ENCODE results near the gene TBX15. TPM values are rescaled to one million over a fixed set of nuclear protein-coding genes. Genes with fewer than 3 reads are reported as not detected.

TBX15 gene
- total and polyA plus RNA-seq, 9 of the 15 experiments (the other 6 are each of a cell fraction or from before 2014, with no cell fraction given) = 0.03 to 3.4 (median 2.3) TPM

DNA sequence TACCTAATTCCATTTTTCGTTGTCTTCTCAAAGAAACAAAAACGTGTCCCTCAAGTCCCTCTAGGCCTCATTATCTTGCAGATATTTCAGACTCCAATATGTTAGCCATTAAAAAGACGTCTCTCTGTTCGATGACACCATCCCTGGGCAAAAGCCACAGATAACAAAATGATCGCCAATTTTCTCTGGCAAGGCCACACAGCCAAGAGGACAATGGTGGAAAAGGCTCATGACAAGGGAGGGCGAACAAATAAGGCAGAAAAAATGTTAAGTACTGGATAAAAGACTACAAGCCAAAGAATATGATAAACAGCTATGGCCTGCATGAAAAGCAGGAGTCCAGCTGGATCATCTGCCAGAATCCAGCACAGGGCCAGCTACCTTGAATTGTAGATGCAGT lies 82.9 kb downstream of the TBX15 start:
- H3K9me1 ChIP-seq (ENCODE audit: control insufficient read depth, insufficient read depth, low read length) = no peaks in the 10 kb centered on the region
- H3K36me3 ChIP-seq (ENCODE audit: control insufficient read depth, insufficient read depth, low read length) = no peaks in the 10 kb centered on the region
- no peaks in the 10 kb centered on the region for H3K27me3 ChIP-seq (ENCODE audit: control insufficient read depth in 2 of 2, insufficient read depth in 2 of 2, low read length in 2 of 2)
- no peak overlapping the region for H3K9ac ChIP-seq (ENCODE audit: insufficient read depth in 1 of 2, low read depth in 2 of 2, low read length in 2 of 2)
- no peaks in the 10 kb centered on the region for H3K4me1 ChIP-seq (replicated peaks in 1 of 2; ENCODE audit: control insufficient read depth in 2 of 2, insufficient read depth in 2 of 2, low read length in 2 of 2)
- H3K4me2 ChIP-seq (ENCODE audit: insufficient read depth, low read length) = no peak overlapping the region
- no peak overlapping the region for H3K27ac ChIP-seq (ENCODE audit: extremely low read depth, low read depth, low read length)
- ChIA-PET POLR2A (no interaction called here), CTCF (ENCODE audit: low intra/inter-chr PET ratio) (no interaction called here)
- FAIRE-seq (no peak), DNase-seq (ENCODE audit: extremely low read depth in 1 of 4, low spot score in 3 of 4) (no peak), ATAC-seq (no peak)
- H3K9me3 ChIP-seq (replicated peaks; ENCODE audit: control insufficient read depth, insufficient read depth, low read depth, low read length) = no peaks in the 10 kb centered on the region
- WGBS (ENCODE audit: insufficient coverage, low coverage, missing lambda C conversion rate) = 7% methylated on average over 6 of the region's 6 CpGs
- TF ChIP-seq ZNF77 (CRISPR knock-in tag; IDR thresholded peaks at IDR 0.05) (no peak), MEF2D (tag; conservative IDR thresholded peaks at IDR 0.05; ENCODE audit: low read depth) (no peak), CHD1 (IDR thresholded peaks at IDR 0.05; ENCODE audit: low read length) (no peak), MCM2 (IDR thresholded peaks at IDR 0.05; ENCODE audit: low read depth) (no peak), PHF8 (IDR thresholded peaks at IDR 0.05; ENCODE audit: borderline replicate concordance, low read length) (no peak), CTBP1 (IDR thresholded peaks at IDR 0.05; ENCODE audit: borderline replicate concordance) (no peak), EP300 (IDR thresholded peaks at IDR 0.05; ENCODE audit: low read length) (no peak), ZBTB8A (IDR thresholded peaks at IDR 0.05; ENCODE audit: partially characterized antibody) (no peak), NR1H2 (CRISPR knock-in tag; IDR thresholded peaks at IDR 0.05) (no peak), USF2 (CRISPR knock-in tag; IDR thresholded peaks at IDR 0.05) (no peak), ZNF12 (CRISPR knock-in tag; IDR thresholded peaks at IDR 0.05) (no peak)
- TF ChIP-seq, protein P1, sequence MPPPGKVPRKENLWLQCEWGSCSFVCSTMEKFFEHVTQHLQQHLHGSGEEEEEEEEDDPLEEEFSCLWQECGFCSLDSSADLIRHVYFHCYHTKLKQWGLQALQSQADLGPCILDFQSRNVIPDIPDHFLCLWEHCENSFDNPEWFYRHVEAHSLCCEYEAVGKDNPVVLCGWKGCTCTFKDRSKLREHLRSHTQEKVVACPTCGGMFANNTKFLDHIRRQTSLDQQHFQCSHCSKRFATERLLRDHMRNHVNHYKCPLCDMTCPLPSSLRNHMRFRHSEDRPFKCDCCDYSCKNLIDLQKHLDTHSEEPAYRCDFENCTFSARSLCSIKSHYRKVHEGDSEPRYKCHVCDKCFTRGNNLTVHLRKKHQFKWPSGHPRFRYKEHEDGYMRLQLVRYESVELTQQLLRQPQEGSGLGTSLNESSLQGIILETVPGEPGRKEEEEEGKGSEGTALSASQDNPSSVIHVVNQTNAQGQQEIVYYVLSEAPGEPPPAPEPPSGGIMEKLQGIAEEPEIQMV (tag; conservative IDR thresholded peaks at IDR 0.05; ENCODE audit: low read depth) = no peak
- TF ChIP-seq, protein P2, sequence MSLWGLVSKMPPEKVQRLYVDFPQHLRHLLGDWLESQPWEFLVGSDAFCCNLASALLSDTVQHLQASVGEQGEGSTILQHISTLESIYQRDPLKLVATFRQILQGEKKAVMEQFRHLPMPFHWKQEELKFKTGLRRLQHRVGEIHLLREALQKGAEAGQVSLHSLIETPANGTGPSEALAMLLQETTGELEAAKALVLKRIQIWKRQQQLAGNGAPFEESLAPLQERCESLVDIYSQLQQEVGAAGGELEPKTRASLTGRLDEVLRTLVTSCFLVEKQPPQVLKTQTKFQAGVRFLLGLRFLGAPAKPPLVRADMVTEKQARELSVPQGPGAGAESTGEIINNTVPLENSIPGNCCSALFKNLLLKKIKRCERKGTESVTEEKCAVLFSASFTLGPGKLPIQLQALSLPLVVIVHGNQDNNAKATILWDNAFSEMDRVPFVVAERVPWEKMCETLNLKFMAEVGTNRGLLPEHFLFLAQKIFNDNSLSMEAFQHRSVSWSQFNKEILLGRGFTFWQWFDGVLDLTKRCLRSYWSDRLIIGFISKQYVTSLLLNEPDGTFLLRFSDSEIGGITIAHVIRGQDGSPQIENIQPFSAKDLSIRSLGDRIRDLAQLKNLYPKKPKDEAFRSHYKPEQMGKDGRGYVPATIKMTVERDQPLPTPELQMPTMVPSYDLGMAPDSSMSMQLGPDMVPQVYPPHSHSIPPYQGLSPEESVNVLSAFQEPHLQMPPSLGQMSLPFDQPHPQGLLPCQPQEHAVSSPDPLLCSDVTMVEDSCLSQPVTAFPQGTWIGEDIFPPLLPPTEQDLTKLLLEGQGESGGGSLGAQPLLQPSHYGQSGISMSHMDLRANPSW (CRISPR knock-in tag; IDR thresholded peaks at IDR 0.05) = no peak
- intact Hi-C loops (cut with micrococcal nuclease) = no loop called here
- H3K79me2 ChIP-seq (ENCODE audit: control insufficient read depth, insufficient read depth, low read length) = no peaks in the 10 kb centered on the region
- in situ Hi-C loops (cut with MboI) = no loop called here
- no peak overlapping the region for H3K4me3 ChIP-seq
- H2AFZ ChIP-seq (ENCODE audit: low read depth, low read length) = no peak overlapping the region
- BruUV-seq (replicated peaks) = no TSS peak
- H4K20me1 ChIP-seq (replicated peaks; ENCODE audit: control insufficient read depth, insufficient read depth, low read length) = no peaks in the 10 kb centered on the region
